HFF-Myc (cell line): ENCODE results near the gene USP22.

Experiments used
- DNase-seq: peaks from one replicate; pipeline ENCODE4 v3.0.0-alpha.2; 2011; ENCODE audit warnings: low read depth; ENCODE audit errors: extremely low read depth
- H3K4me3 ChIP-seq: replicated peaks from 2 replicates; pipeline ENCODE4 v1.5.1; 2011; ENCODE audit warnings: low read depth, mild to moderate bottlenecking, control low read depth, low read length
- CTCF ChIP-seq: IDR thresholded peaks from 2 replicates; pipeline ENCODE4 v1.5.1; 2012; ENCODE audit warnings: mild to moderate bottlenecking, low read depth, low read length, control low read depth; ENCODE audit errors: missing control alignments

Gene USP22

DNA sequence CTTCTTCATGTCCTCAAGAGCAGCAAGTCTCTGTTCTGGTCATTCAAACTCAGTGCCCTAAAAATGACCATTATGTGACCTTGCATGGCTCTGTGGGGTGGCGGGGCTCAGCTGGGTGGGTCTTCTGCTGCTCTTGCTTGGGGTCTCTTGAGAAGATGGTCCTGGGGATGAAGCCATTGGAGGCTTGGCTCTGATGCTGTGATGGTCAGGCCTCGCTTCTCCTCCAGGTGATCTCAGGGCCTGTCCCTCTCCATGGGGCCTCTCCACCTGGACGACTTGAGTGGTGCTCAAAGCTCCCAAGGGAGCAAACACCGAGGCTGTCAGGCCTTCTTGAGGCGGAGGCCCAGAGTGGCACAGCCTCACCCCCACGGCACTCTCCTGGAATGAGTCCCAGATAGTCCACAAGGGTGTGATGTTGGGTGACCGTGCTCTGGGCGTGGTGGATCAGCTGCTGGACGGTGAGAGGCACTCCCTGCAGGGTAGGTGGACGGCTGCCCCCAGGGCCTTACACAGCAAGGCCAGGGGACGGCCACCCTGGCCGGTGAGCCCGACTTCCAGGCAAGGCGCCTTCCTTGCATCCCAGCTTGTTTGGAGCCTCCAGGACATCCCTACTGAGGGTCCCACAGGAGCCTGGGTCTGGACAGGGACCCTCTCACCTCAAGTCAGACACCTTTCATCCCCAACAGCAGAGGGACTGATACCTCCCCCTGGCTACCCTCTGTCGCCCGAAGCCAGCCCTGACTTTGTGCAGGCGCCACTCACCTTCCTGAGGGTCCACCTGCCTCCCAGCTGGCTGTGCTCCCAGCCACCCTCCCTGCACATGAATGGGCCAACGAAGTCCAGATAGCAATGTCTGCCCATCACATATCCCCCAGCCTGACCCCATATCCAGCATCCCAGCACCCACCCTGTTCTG, 48.7 kb downstream of the USP22 start:
- DNase-seq, result no peak
- no peak overlapping the region for H3K4me3 ChIP-seq
- TF ChIP-seq CTCF, result no peak

DNA sequence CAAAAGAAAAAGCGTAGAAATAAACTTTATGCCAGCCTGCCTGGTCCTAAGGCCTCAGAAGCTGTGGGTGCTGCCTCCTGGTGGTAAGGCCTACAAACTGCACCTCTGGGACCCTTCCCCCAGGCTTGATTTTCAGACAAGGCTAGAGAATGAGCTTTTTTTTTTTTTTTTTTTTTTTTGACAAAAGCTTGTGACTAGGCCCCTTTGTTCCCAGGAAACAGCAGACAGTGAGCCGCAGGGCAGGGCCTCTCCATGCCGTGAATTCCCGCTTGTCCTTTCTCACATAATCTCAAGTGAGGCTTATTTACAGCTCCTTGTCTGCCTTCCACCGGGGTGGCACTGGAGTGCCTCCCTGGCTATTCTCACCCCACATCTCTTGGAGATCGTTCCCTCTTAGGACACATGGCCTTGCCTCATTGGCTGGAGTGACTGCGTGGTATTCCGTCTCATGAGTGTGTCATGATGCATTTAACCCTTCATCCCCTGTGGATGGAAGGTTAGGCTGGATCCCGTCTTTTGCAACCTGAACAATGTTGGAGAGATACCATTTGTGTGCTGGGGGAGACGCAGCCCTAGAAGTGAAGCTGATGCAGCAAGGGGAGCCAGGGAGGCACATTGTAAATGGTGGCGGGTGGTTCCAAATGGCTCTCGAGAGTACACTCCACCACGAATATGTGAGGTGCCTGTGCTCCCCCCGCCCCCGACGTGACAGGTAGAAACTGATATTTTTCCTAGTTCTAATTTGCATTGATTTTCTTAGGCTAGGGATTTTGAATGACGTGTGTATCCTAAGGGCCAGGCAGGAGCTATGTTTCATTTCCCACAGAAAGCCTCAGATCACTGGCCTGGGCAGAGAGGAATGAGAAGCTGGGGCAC, 49.6 kb downstream of the USP22 start:
- peak; percentile 97 for TF ChIP-seq CTCF
- H3K4me3 ChIP-seq, result no peak overlapping the region
- DNase-seq, result peak; percentile 44

DNA sequence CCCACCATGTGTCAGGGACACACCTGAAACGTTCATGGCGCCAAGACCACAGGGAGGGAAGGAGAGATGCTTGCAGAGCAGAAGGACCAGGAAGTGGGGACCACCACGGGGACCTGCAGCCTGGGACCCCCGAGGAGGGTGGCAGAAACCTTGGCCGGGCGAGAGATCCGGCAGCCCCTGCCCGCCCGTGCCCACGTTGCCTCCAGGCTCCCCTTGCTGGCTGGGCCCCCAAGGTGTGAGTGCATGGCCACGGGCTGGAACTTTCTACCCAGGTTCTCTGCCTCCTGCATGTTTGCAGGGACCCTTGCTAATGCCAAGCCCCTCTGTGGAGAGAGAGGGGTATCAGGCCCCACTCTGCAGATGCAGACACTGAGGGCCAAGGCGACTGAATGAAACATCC, 50.4 kb downstream of the USP22 start:
- no peak for TF ChIP-seq CTCF
- H3K4me3 ChIP-seq, result no peak overlapping the region
- no peak for DNase-seq

GRCh38 chr17:20991276-20992037, 51.4 kb downstream of the USP22 start:
- TF ChIP-seq CTCF, result no peak
- no peak for DNase-seq
- no peak overlapping the region for H3K4me3 ChIP-seq

- no peak for DNase-seq
- H3K4me3 ChIP-seq, result no peak overlapping the region
- no peak for TF ChIP-seq CTCF
These were observed 52.6 kb downstream of the USP22 start for GRCh38 chr17:20989991-20990855.
